NCI-H69 (cell line): Measurements from ENCODE around the gene STT3B.
A peak's percentile ranks its signal among the peaks of the same experiment; 100 is the strongest.

Source experiments
- DNase-seq: peaks from one replicate; lab custom pipeline; 2025; lab: John Stamatoyannopoulos, UW

Gene STT3B

GRCh38 chr3:31652296-31652695 is 119.6 kb downstream of the STT3B start:
- no peak for DNase-seq

- no peak for DNase-seq
Measured at GRCh38 chr3:31653464-31653863, 120.7 kb downstream of the STT3B start.

GRCh38 chr3:31654998-31655397 is 122.3 kb downstream of the STT3B start:
- DNase-seq = no peak

- no peak for DNase-seq
Measured at GRCh38 chr3:31659246-31659645, 126.5 kb downstream of the STT3B start.

- no peak for DNase-seq
Measured at GRCh38 chr3:31661286-31661685, 128.6 kb downstream of the STT3B start.

- no peak for DNase-seq
Measured at GRCh38 chr3:31661993-31662670, 129.4 kb downstream of the STT3B start.

- no peak for DNase-seq
Measured at GRCh38 chr3:31664031-31664430, 131.3 kb downstream of the STT3B start.

- DNase-seq = no peak
Measured at GRCh38 chr3:31667582-31667981, 134.9 kb downstream of the STT3B start.

GRCh38 chr3:31668242-31668641 is 135.5 kb downstream of the STT3B start:
- no peak for DNase-seq

GRCh38 chr3:31670136-31670535 is 137.4 kb downstream of the STT3B start:
- no peak for DNase-seq

GRCh38 chr3:31670722-31671121 is 138.0 kb downstream of the STT3B start:
- DNase-seq = no peak

GRCh38 chr3:31671451-31671850 is 138.7 kb downstream of the STT3B start:
- DNase-seq = no peak

GRCh38 chr3:31671976-31672375 is 139.3 kb downstream of the STT3B start:
- DNase-seq = peak; percentile 2

GRCh38 chr3:31673950-31674349 is 141.2 kb downstream of the STT3B start:
- DNase-seq = no peak

GRCh38 chr3:31676556-31676955 is 143.8 kb downstream of the STT3B start:
- no peak for DNase-seq

- no peak for DNase-seq
Measured at GRCh38 chr3:31680072-31680870, 147.5 kb downstream of the STT3B start.
